ENCODE measurements around the gene CENPB. TPM values are rescaled to one million over a fixed set of nuclear protein-coding genes. Genes with fewer than 3 reads are reported as not detected.

CENPB gene
- polyA plus RNA-seq, 1 of the 3 experiments (the other 2 are of a cell fraction) = 41.2 TPM

- Histone ChIP-seq H3F3A (replicated peaks; ENCODE audit: insufficient read depth) (no peaks in the 10 kb centered on the region), H3K4me2 (no peak overlapping the region), H3K9me2 (no peaks in the 10 kb centered on the region), H3K79me2 (ENCODE audit: insufficient read depth) (no peaks in the 10 kb centered on the region), H3K9me3 (no peaks in the 10 kb centered on the region), H2AFZ (ENCODE audit: low read depth) (no peak overlapping the region), H4K20me1 (ENCODE audit: insufficient read depth) (no peaks in the 10 kb centered on the region), H3K9ac (no peak overlapping the region), H3K4me1 (ENCODE audit: control insufficient read depth in 1 of 2, insufficient read depth in 2 of 2, low read depth in 1 of 2, low read length in 1 of 2) (peaks cover 0 to 17% of the 10 kb centered on the region in 2 experiments; a peak in 1 of 4 replicates), H3K27ac (ENCODE audit: low read depth in 2 of 2, low read length in 1 of 2) (no peak overlapping the region), H3K27me3 (ENCODE audit: insufficient read depth) (no peaks in the 10 kb centered on the region), H3K4me3 (ENCODE audit: low read depth in 2 of 2, low read length in 1 of 2) (no peak overlapping the region), H3K36me3 (replicated peaks in 1 of 2; ENCODE audit: control insufficient read depth in 1 of 2, insufficient read depth in 2 of 2, low read length in 1 of 2) (no peaks in the 10 kb centered on the region)
- ChIA-PET POLR2A (no interaction called here), CTCF (interaction anchor here (1.1 to 7.6 kb wide), 8 partner anchors 9 to 109 kb away, joined by 3 to 60 read pairs (median 6); partner anchors contain the start of genes ADISSP and SIGLEC1)
- no peak for TF ChIP-seq TEAD4 (IDR thresholded peaks at IDR 0.05; ENCODE audit: borderline replicate concordance, insufficient read depth)
- 77% methylated on average over 8 of the region's 11 CpGs for WGBS (ENCODE audit: low lambda C conversion rate)
- DNase-seq = no peak
These were observed 40.8 kb downstream of the CENPB start for GRCh38 chr20:3745686-3746173.

GRCh38 chr20:3744806-3745685 lies 41.5 kb downstream of the CENPB start:
- WGBS (ENCODE audit: low lambda C conversion rate) = 51% methylated on average over 40 of the region's 45 CpGs
- CTCF ChIA-PET = interaction anchor here (1.2 to 7.6 kb wide), 8 partner anchors 10 to 110 kb away, joined by 3 to 60 read pairs (median 6); partner anchors contain the start of genes ADISSP and SIGLEC1
- no peak overlapping the region for H2AFZ ChIP-seq (ENCODE audit: low read depth)

More at GRCh38 chr20:3744806-3745685, 41.5 kb downstream of the CENPB start:
- no peaks in the 10 kb centered on the region for H3K36me3 ChIP-seq (replicated peaks in 1 of 2; ENCODE audit: control insufficient read depth in 1 of 2, insufficient read depth in 2 of 2, low read length in 1 of 2)
- peak overlapping the region in 1 of 2 experiments; percentile 34; a peak in 2 of 4 replicates for H3K4me3 ChIP-seq (ENCODE audit: low read depth in 2 of 2, low read length in 1 of 2)
- TF ChIP-seq SMC3 (IDR thresholded peaks at IDR 0.05; ENCODE audit: low read depth, low read length) = no peak
- no peak for TF ChIP-seq REST (IDR thresholded peaks at IDR 0.05; ENCODE audit: low read depth, low read length)
- no peak for TF ChIP-seq EZH2phosphoT487 (IDR thresholded peaks at IDR 0.05; ENCODE audit: borderline replicate concordance, low read depth)
- TF ChIP-seq TAF1 (IDR thresholded peaks at IDR 0.05; ENCODE audit: borderline replicate concordance, low read depth, low read length) = no peak
- no peak for TF ChIP-seq NRF1 (IDR thresholded peaks at IDR 0.05; ENCODE audit: low read depth, low read length)
- TF ChIP-seq GABPA (IDR thresholded peaks at IDR 0.05; ENCODE audit: low read depth) = no peak
- no peak for TF ChIP-seq IRF3 (IDR thresholded peaks at IDR 0.05; ENCODE audit: low read depth, low read length)
- TF ChIP-seq JUND (IDR thresholded peaks at IDR 0.05) = no peak
- TF ChIP-seq ELF1 (IDR thresholded peaks at IDR 0.05) = no peak
- TF ChIP-seq TCF12 (IDR thresholded peaks at IDR 0.05) = no peak
- TF ChIP-seq YY1 (IDR thresholded peaks at IDR 0.05; ENCODE audit: low read depth) = no peak
- TF ChIP-seq TEAD4 (IDR thresholded peaks at IDR 0.05; ENCODE audit: borderline replicate concordance, insufficient read depth) = no peak
- no peak for TF ChIP-seq NFIC (IDR thresholded peaks at IDR 0.05; ENCODE audit: borderline replicate concordance)
- H3K4me1 ChIP-seq (ENCODE audit: control insufficient read depth in 1 of 2, insufficient read depth in 2 of 2, low read depth in 1 of 2, low read length in 1 of 2) = peaks cover 0 to 21% of the 10 kb centered on the region in 2 experiments; a peak in 1 of 4 replicates
- H3F3A ChIP-seq (replicated peaks; ENCODE audit: insufficient read depth) = no peaks in the 10 kb centered on the region
- no peaks in the 10 kb centered on the region for H4K20me1 ChIP-seq (ENCODE audit: insufficient read depth)
- H3K9ac ChIP-seq = no peak overlapping the region
- no peaks in the 10 kb centered on the region for H3K9me2 ChIP-seq
- no peak overlapping the region for H3K27ac ChIP-seq (ENCODE audit: low read depth in 2 of 2, low read length in 1 of 2)
- H3K9me3 ChIP-seq = no peaks in the 10 kb centered on the region
- H3K4me2 ChIP-seq = no peak overlapping the region
- no peaks in the 10 kb centered on the region for H3K79me2 ChIP-seq (ENCODE audit: insufficient read depth)
- peak; percentile 90 for DNase-seq
- POLR2A ChIA-PET = no interaction called here
- no peaks in the 10 kb centered on the region for H3K27me3 ChIP-seq (ENCODE audit: insufficient read depth)
